WI38 (cell line): ENCODE data around the gene SLC37A2.
A peak's percentile ranks its signal among the peaks of the same experiment; 100 is the strongest.

ENCODE experiments used
- H3K4me3 ChIP-seq: 2 replicates; pipeline ENCODE4 v1.5.1; 2011; ENCODE audit warnings: low read depth, mild to moderate bottlenecking, control low read depth, low read length
- CTCF ChIP-seq: IDR thresholded peaks from 2 replicates; pipeline ENCODE4 v1.5.1; 2012; ENCODE audit warnings: low read depth, mild to moderate bottlenecking, control low read depth, low read length

Gene SLC37A2

GRCh38 chr11:125101596-125101995 is 38.5 kb downstream of the SLC37A2 start:
- no peak overlapping the region for H3K4me3 ChIP-seq
- TF ChIP-seq CTCF = no peak

- no peak overlapping the region for H3K4me3 ChIP-seq
- TF ChIP-seq CTCF = no peak
These were observed 38.9 kb downstream of the SLC37A2 start for GRCh38 chr11:125102025-125102424.

GRCh38 chr11:125102510-125102909 is 39.4 kb downstream of the SLC37A2 start:
- H3K4me3 ChIP-seq = no peak overlapping the region
- no peak for TF ChIP-seq CTCF

- TF ChIP-seq CTCF = no peak
- H3K4me3 ChIP-seq = no peak overlapping the region
These were observed 42.8 kb downstream of the SLC37A2 start for GRCh38 chr11:125105926-125106325.

- no peak for TF ChIP-seq CTCF
- no peak overlapping the region for H3K4me3 ChIP-seq
These were observed 45.4 kb downstream of the SLC37A2 start for GRCh38 chr11:125108469-125108868.

- no peak for TF ChIP-seq CTCF
- H3K4me3 ChIP-seq = peak overlapping the region; percentile 96
These were observed 47.4 kb downstream of the SLC37A2 start for GRCh38 chr11:125110506-125110905.

GRCh38 chr11:125111001-125111342 is 47.9 kb downstream of the SLC37A2 start:
- peak overlapping the region; percentile 96 for H3K4me3 ChIP-seq

More at GRCh38 chr11:125111001-125111342, 47.9 kb downstream of the SLC37A2 start:
- TF ChIP-seq CTCF = no peak
